Activated CD4-positive, alpha-beta T cell treated with anti-CD3 and anti-CD28 coated beads for 1 hour (primary cell): Measurements from ENCODE around the gene CTF1.
"Not testable (repeated sequence)": the region's sequence is repeated elsewhere in the genome, so short reads cannot be mapped to it uniquely, and the experiment has no call there.

Experiments used
- DNase-seq: peaks from one replicate; pipeline ENCODE4 v3.0.0-alpha.2; 2020

CTF1 gene

DNA sequence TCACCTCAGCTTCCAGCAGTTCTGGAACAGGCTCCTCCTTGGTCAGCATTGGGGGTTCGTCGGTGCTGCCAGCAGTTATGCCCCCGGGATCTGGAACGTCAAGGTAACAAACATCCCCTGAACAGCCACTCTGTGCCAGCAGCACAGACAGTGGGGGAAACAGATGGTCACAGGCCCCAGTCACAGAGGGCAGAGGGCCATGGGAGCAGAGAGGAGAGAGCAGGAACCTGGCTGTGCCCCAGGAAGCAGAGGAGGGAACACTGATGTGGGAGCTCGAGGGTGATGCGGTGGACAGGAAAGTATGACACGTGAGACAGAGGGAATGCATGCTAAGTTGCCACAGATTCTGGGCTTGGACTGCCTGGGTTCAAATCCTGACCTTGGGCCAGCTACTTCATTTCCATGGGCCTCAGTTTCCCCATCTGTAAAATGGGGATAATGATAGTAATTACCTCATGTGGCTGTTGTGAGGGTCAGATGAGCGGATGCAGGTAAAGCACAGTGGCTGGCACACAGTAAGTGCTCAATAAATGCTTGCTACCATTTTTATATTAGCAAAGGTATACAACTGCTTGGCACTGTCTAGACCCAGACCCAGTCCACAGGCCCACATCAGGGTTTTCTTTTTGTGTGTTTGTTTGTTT, 7.4 kb upstream of the CTF1 start:
- no peak for DNase-seq

- no peak for DNase-seq
Measured at GRCh38 chr16:30889721-30890120, 6.7 kb upstream of the CTF1 start.

GRCh38 chr16:30891043-30891823, 5.2 kb upstream of the CTF1 start:
- not testable (repeated sequence) for DNase-seq

DNA sequence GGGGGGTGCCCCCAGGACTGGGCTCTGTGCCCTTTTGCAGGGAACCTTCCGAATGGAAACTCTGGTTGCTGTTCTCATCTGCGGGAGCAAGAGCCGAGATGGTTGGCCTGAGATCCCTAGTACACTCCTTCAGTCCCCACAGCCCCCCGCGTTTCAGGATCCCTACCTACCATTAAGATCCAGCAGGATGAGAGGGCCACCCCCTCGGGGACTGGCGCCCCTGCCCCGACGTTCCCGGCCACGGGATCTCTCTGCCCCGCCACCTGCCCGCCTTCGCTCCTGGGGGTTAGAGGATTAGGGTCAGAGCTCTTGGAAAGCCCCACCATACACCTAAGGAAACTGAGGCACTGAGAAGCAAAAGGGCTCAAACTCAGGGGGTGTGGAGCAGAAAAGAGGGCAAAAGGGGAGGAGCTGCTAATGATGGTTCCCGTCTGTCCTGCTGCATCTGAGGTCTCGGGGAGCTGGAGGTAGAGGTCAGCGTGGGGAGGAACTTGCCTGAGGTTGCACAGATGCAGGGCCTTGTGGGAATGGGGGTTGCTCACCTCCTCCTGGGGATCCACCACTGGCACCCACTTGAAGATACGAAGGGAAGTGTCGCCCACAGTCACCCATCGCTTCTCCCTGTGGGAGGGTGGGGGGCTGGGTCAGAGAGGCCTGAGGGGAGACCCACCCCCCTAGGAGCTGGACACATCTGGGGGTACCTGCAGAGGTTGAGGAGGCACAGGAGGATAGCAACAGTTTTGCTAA, 3.6 kb upstream of the CTF1 start:
- DNase-seq, result no peak

DNA sequence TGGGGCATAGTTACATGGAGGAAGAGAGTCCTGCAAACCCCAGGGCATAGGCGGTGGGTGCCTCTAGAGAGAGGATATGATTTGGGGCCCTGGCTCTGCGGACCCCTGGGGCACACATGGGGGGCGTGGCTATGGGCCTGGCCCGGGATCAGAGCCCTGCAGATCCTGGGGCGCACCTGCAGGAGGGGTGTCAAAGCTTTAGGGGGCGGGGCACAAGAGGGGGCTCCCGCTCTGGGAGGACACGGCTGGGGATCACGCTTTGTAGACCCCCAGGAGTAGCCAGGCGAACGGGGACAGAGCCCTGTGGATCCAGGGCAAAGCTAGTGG, 3.0 kb upstream of the CTF1 start:
- DNase-seq, result no peak

DNA sequence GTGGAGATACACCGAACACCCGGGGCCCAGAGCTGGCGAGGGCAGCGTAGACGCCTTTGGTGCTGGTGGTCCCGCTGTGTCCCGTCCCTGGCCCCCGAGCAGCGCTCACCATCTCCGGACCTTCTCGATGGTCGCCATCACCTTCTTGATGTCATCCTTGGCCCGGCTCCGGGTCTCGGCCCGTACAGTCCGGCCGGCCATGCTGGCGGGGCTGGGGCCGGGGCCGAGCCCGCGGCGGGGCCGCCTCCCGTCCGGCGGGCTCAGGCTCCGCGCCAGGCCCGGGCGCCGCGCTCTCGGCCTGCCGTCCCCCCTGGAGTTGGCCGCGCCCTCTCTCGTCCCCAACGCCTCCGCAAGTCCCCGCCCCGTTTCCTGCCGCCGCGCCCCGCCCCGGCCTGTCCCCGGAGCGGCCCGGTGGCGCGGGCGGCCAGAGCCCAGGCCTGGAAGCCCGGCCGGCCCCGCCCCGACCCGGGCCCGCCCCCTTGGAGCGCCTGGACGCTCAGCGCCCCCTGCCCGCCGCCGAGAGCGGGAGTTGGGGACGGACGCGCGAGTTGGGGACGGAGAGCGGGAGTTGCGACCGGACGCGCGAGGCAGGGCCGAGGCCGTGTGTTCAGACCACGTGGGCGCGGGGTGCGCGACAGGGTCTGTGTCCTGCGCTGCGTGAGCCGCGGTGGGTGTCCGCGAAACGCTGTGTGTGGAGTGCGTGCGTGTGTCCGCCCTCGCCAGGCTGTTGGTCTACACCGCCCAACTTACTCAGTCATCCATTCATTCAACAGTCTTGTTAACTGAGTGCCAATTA, 2.5 kb upstream of the CTF1 start, which contains the start of gene BCL7C:
Gene BCL7C, minus strand, starts transcription at position 334 of the 796 bp plus-strand sequence. Its CDS starts 133 bp downstream, at position 201.
- peak; percentile 62 for DNase-seq

- DNase-seq, result no peak
Measured at GRCh38 chr16:30894540-30895368, 1.7 kb upstream of the CTF1 start.

- no peak for DNase-seq
Measured at GRCh38 chr16:30895627-30896260, 670 bp upstream of the CTF1 start.

DNA sequence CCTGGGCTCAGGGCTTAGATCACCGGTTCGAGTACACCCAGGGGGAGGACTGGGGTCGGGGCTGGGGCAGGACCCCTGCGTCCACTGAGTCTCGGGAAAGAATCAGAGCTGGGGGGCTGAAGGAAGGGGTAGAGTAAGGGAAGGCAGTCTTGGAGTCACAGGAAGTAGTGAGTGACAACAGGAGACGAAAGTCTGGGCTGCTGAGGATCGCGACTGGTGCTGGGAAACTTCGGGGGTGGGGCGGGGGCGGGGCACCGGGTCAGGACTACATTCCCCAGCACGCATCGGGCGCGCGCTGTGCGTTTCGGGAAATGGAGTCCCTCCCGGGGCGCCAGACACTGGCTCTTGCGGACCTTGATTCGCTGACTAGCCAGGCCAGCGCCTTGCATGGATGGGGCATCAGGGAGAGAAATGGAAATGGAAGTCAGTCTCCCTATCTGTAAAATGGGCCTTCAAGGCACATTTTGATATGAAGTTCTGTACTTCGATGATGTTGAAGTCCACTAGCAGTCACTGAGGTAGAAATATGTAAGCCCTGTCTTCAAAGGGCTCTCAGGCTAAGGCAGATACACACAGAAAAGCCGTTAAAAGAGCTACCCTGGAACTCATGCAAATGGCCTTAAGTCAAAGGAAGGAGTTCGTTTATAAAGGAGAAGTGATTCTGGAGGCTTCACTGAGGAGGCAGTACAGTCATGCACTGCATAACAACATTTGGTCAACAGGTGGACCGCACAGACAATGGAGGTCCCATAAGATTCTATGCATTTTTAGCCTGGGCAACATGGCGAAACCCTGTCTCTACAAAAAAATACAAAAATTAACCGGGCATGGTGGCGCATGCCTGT, 697 bp downstream of the CTF1 start:
- DNase-seq, result peak; percentile 64

GRCh38 chr16:30899794-30900193, 3.4 kb downstream of the CTF1 start:
- DNase-seq, result no peak

- DNase-seq, result no peak
Measured at GRCh38 chr16:30900588-30900987, 4.2 kb downstream of the CTF1 start.

DNA sequence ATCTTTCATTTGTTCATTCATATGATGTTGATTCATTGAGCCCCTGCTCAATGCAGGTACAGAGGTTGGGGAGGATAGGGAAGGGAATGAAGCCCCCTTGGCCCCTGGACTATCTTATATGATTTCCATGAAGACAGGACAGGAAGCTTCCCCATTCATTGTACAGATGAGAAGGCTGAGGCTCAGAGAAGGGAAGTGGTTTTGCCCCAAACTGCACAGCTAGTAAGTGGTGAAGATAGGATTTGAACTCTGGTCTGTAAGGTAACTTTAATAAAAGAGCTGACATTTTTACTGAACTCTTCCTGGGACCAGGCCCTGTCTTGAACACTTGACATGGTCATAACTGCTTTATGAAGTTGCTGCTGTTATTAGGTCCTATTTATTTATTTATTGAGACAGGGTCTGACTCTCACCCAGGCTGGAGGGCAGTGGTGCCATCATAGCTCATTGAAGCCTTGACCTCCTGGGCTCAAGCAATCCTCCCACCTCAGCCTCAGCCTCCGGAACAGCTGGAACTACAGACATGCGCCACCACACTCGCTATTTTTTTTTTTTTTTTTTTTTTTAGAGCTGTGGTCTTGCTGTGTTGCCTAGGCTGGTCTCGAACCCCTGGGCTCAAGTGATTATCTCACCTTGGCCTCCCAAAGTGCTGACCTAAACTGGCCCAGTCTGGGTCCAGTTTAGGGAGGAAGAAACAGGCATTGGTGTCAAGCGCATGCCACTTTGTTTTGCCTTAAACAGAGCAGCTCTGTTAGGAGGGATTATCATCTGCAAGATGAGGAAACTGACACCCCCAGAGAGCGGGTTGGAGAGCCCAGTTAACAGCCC, 5.0 kb downstream of the CTF1 start:
- no peak for DNase-seq

DNA sequence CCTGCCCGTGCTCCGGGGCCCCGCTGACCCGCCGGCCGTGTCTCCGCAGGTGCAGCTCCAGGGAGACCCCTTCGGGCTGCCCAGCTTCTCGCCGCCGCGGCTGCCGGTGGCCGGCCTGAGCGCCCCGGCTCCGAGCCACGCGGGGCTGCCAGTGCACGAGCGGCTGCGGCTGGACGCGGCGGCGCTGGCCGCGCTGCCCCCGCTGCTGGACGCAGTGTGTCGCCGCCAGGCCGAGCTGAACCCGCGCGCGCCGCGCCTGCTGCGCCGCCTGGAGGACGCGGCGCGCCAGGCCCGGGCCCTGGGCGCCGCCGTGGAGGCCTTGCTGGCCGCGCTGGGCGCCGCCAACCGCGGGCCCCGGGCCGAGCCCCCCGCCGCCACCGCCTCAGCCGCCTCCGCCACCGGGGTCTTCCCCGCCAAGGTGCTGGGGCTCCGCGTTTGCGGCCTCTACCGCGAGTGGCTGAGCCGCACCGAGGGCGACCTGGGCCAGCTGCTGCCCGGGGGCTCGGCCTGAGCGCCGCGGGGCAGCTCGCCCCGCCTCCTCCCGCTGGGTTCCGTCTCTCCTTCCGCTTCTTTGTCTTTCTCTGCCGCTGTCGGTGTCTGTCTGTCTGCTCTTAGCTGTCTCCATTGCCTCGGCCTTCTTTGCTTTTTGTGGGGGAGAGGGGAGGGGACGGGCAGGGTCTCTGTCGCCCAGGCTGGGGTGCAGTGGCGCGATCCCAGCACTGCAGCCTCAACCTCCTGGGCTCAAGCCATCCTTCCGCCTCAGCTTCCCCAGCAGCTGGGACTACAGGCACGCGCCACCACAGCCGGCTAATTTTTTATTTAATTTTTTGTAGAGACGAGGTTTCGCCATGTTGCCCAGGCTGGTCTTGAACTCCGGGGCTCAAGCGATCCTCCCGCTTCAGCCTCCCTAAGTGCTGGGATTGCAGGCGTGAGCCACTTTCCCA, 5.9 kb downstream of the CTF1 start:
- DNase-seq, result no peak

DNA sequence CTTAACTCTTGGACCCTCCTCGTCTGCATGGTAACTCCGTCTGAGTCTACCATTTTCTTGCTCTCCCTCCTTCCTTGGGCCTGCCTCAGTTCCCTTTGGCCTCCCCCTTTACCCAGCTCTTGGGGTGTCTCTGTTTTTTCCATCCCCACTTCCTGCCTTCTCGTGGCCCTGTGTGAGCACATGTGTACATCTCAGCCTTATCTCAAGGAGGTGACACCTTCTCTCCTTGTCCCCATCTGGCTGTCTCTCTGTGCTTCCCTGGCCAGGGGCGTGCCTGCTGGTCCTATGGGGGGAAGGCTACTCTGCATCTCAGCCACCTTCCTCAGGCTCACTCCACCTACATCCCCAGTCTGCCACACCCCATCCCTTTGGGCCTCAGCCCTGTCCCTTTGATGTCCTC, 6.6 kb downstream of the CTF1 start:
- DNase-seq, result no peak

- DNase-seq, result no peak
Measured at GRCh38 chr16:30903596-30903995, 7.2 kb downstream of the CTF1 start.

- no peak for DNase-seq
Measured at GRCh38 chr16:30904114-30904780, 7.8 kb downstream of the CTF1 start.

GRCh38 chr16:30907064-30907463, 10.7 kb downstream of the CTF1 start:
- DNase-seq, result no peak
